Subcutaneous preadipocyte (primary cell): ENCODE measurements around the gene NSUN3. TPM values are rescaled to one million over a fixed set of nuclear protein-coding genes. Genes with fewer than 3 reads are reported as not detected.

Experiments used
- total RNA-seq: library from RNA; depleted of rRNA; stranded (reverse); fragments of >200 nt; gene quantifications from 2 replicates; pipeline ENCODE4 v1.2.3, GENCODE V29; 2012

NSUN3 gene
- 8.1 and 15.4 TPM in 2 replicates for total RNA-seq

DNA sequence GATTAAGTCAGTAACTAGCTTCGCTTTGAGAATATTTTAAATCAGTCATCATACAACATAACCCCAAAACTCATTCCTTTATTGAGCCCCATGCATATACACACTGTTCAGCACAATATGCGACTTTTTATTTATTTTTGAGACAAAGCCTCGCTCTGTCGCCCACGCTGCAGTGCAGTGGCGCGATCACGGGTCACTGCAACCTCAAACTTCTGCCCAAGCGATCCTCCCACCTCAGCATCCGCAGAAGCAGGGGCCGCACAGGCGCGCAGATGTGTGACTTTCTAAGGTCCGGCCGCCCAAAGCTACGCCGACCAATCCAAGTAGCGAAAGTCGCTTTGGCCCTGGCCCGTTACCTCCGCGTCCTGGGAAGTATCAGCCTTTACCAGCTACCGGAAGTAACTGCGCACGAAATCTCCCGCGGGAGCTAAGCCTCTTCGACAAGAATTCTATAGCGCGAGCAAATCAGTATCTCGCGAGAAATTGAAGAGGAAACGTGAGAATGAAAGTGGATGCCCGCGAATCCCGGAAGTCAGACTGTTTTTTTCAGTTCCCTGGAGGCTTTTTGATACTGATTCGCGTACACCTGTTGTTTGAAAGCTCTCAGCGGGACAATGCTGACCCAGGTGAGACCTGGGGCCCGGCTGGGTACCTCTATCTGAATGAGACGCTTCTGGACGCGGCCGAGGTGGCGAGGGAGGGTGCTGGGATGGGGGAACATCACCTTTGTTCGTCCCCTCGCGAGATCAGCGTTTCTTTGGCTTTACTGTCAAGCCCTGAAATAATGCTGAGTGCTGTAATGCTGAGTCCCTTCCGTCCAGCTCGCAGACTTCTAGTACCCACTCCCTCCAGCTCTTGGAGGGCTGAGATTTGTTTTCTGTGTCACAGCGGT, at the start of gene NSUN3, which contains the start of gene DHFR2:
NSUN3 (plus strand) TSS at position 549 of the 892 bp plus-strand sequence; CDS start at position 615, 66 bp downstream.
DHFR2 (minus strand) TSS at position 404 of the 892 bp plus-strand sequence. CDS start 1,405 bp downstream, outside the sequence.

DNA sequence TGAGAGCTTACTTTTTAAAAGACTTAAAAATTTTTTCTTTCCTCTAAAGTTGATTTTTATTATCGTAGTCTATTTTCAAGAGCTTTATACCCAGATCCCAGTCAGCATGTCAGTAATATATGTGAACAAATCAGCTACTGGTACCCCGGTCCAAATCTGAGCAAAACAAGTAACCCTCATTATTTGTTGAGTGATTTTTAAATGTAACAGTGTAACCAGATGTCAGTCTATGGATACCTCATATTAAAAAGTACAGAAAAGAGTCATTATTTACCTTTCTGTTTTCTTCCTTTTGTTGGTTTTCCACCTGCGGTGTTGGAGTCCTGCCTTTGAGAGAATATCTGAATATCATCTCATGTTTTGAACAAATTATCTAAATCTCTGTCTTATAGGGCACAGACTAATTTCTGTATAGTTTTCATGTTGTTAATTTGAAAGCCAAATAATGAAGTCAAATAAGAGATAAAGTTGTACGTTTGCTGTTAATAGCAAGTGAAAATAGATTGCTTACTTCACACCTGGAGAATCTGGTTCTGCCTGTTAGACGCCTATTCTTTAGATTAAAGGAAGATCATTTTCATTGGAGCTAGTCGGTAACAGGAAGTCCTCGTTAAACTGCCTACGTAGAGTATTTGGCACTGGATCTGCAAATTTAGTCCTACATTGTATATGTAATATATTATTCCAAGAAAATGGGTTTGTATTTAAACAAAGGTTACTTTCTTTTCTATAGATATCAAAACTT, 34.6 kb upstream of the NSUN3 start, which contains the start of gene STX19:
STX19 (minus strand) TSS at position 505 of the 745 bp plus-strand sequence. CDS start 13,328 bp downstream, outside the sequence.

Other genes with a start within 250 kb of the NSUN3 start
- 21.5 and 38.6 TPM in 2 replicates for gene PROS1, start 89.2 kb upstream of the NSUN3 start, total RNA-seq
- 7.7 and 12.5 TPM in 2 replicates for gene ARL13B, start 82.9 kb upstream of the NSUN3 start, total RNA-seq
- gene STX19, start 34.5 kb upstream of the NSUN3 start, total RNA-seq, result not detected in 2 replicates
- gene DHFR2, start 145 bp upstream of the NSUN3 start, total RNA-seq, result 2.9 and 3.3 TPM in 2 replicates